Inflammatory macrophage treated with lipopolysaccharide for 1 hour (primary cell): ENCODE results near the gene HARBI1.

Experiments used
- DNase-seq, 2 donors: peaks; one replicate each; pipeline ENCODE4 v3.0.0-alpha.2; 2020 to 2022

The HARBI1 gene

GRCh38 chr11:46633291-46634217 is 16.5 kb upstream of the HARBI1 start:
- no peak for DNase-seq

- no peak for DNase-seq
Observed at GRCh38 chr11:46632502-46632901, 15.5 kb upstream of the HARBI1 start.

- no peak for DNase-seq
Observed at GRCh38 chr11:46631676-46632075, 14.6 kb upstream of the HARBI1 start.

- no peak for DNase-seq
Observed at GRCh38 chr11:46630237-46630636, 13.2 kb upstream of the HARBI1 start.

GRCh38 chr11:46628961-46629360 is 11.9 kb upstream of the HARBI1 start:
- DNase-seq: no peak

- no peak for DNase-seq
Observed at GRCh38 chr11:46625406-46625805, 8.4 kb upstream of the HARBI1 start.

- no peak for DNase-seq
Observed at GRCh38 chr11:46618837-46619236, 1.8 kb upstream of the HARBI1 start.

GRCh38 chr11:46617972-46618314 is 916 bp upstream of the HARBI1 start:
- no peak for DNase-seq

- DNase-seq: peak; percentile 29 to 56
Observed at GRCh38 chr11:46616551-46617133, 385 bp downstream of the HARBI1 start.

GRCh38 chr11:46615756-46616155 is 1.3 kb downstream of the HARBI1 start:
- no peak for DNase-seq

- no peak for DNase-seq
Observed at GRCh38 chr11:46612326-46612725, 4.7 kb downstream of the HARBI1 start.

- peak in 1 of 2 donors; percentile 16 for DNase-seq
Observed at GRCh38 chr11:46611526-46612304, 5.3 kb downstream of the HARBI1 start.

GRCh38 chr11:46609386-46609785 is 7.6 kb downstream of the HARBI1 start:
- peak in 1 of 2 donors; percentile 63 for DNase-seq

- DNase-seq: no peak
Observed at GRCh38 chr11:46607516-46607915, 9.5 kb downstream of the HARBI1 start.

GRCh38 chr11:46604796-46605195 is 12.2 kb downstream of the HARBI1 start:
- no peak for DNase-seq

GRCh38 chr11:46603704-46604308 is 13.2 kb downstream of the HARBI1 start:
- DNase-seq: no peak

- DNase-seq: peak in 1 of 2 donors; percentile 44
Observed at GRCh38 chr11:46601129-46601528, 15.9 kb downstream of the HARBI1 start.

GRCh38 chr11:46600194-46600960 is 16.6 kb downstream of the HARBI1 start:
- DNase-seq: peak in 1 of 2 donors; percentile 26

- DNase-seq: no peak
Observed at GRCh38 chr11:46599340-46600193, 17.5 kb downstream of the HARBI1 start.

GRCh38 chr11:46597609-46598219 is 19.3 kb downstream of the HARBI1 start:
- DNase-seq: no peak

- no peak for DNase-seq
Observed at GRCh38 chr11:46597155-46597554, 19.9 kb downstream of the HARBI1 start.
